NOMO-1 treated with DMSO at 0.1 percent for 48 hours (cell line): Measurements from ENCODE around the gene STK39.
A peak's percentile ranks its signal among the peaks of the same experiment; 100 is the strongest.
"Not testable (repeated sequence)": the region's sequence is repeated elsewhere in the genome, so short reads cannot be mapped to it uniquely, and the experiment has no call there.

Experiments
- DNase-seq: peaks from one replicate; lab custom pipeline; 2025; ENCODE audit not compliant: unreplicated experiment; lab: John Stamatoyannopoulos, UW

Gene STK39

DNA sequence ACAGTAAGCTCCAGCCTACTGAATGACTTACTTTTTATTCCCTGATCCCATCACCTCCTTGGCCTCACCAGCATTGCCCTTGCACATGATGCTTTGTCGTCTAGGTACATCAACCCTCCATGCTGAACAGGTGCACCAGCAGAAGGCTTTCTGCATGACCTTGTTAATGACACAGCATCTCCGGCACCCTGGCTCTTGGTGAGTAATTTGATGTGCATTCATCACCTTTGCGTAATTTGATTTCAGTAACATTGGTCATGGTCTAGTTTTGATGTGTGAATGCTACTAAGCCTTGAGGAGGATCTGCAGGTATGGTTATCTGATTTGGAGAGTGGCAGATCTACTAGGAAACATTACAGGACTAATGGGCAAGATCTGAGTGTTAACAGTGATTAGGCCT is 103.6 kb downstream of the STK39 start:
- DNase-seq = no peak

GRCh38 chr2:168140892-168141291 is 106.5 kb downstream of the STK39 start:
- DNase-seq = no peak

GRCh38 chr2:168139852-168140251 is 107.5 kb downstream of the STK39 start:
- no peak for DNase-seq

GRCh38 chr2:168138901-168139300 is 108.5 kb downstream of the STK39 start:
- DNase-seq = no peak

GRCh38 chr2:168138374-168138773 is 109.0 kb downstream of the STK39 start:
- no peak for DNase-seq

GRCh38 chr2:168137510-168138180 is 109.8 kb downstream of the STK39 start:
- no peak for DNase-seq

DNA sequence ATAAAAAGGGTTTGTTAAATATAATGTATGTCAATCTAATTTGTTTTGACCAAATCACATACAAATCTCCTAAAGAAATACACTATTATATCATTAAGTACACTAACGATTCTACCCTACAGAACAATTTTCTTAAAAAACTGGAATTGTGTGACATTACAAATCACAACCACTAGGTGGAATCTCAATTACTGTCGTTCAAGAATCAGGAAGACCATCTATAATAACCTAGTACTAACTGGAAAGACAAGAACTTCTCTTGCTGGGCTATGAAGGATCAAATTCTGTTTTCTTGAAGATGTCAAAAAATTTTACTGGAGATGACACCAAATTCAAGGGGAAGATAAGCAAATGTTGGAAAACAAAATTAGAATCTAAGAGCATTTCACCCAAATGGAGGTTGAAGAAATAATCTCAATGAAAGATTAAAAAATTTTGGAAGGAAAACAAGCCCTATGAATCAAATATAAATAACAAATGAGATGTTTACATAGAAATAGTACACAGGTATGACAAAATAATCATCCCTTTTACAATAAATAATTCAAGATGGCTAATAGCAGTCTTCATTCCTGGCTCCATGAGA is 110.9 kb downstream of the STK39 start:
- DNase-seq = peak; percentile 51

GRCh38 chr2:168135630-168136029 is 111.8 kb downstream of the STK39 start:
- DNase-seq = no peak

GRCh38 chr2:168135121-168135520 is 112.3 kb downstream of the STK39 start:
- no peak for DNase-seq

GRCh38 chr2:168134485-168134884 is 112.9 kb downstream of the STK39 start:
- DNase-seq = no peak

DNA sequence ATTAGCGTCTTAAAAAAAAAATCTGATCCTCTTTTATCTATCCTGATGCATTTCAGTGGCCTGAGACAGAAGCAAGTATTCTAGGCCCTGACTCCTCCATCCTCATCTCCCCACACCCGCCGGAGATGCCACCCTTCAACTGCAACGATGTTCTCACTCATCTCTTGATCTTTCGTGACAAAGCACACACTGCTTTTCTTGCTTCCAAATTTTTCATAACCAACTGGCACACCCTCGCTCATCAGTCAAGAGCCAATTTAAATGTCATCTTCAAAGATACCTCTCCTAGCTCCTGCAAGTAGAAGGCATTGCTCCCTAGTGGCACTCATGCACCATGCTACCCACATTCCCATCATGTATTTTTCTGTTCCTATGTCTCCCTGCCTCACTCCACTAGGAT is 115.0 kb downstream of the STK39 start:
- DNase-seq = no peak

- peak; percentile 52 for DNase-seq
These were observed 117.0 kb downstream of the STK39 start for GRCh38 chr2:168130346-168130745.

DNA sequence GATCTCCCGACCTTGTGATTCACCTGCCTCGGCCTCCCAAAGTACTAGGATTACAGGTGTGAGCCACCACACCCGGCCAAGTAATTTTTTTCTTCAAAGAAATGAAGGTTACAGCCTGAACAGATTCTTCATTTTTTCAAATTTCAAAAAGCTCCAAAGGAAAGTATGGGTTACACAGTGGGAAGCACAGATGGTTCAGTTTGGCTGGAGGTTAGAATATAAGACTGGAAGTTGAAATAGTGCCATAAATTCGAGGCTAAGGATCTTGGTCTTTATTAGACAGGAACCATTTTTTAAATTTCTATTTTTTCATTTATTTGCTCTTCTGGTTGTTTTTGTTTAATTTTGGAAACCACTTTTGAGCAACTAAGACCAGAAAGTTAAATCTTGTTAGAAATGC is 120.0 kb downstream of the STK39 start:
- no peak for DNase-seq

DNA sequence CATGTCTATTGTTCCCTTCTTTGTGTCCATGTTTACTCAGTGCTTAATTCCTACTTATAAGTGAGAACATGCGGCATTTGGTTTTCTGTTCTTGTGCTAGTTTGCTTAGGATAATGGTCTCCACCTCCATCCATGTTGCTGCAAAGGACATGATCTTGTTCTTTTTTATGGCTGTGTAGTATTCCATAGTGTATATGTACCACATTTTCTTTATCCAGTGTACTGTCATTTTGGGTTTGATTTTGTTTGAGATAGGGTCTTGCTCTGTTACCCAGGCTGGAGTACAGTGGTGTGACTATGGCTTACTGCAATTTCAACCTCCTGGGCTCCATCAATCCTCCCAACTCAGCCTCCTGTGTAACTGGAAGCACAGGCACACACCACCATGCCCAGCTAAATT is 125.2 kb downstream of the STK39 start:
- DNase-seq = not testable (repeated sequence)

DNA sequence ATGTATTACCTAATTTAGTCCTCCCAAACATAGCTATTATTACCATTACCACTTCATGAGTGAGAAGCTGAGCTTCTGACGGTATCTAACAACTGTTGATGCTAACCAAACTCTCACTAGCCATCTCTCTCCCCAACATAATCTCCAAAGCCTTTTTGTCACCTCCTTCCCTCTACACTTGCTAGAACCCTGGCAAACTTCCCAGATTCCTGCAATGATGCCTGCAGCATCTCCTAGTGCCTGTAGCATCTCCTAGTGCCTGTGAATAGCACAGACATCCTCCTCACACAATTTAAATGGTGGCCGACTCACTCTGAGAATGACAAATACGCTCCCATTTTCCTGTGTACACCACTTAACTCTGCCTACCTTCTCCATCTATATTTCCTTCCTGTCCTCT is 126.7 kb downstream of the STK39 start:
- no peak for DNase-seq

GRCh38 chr2:168120310-168120709 is 127.1 kb downstream of the STK39 start:
- no peak for DNase-seq

GRCh38 chr2:168119515-168120141 is 127.8 kb downstream of the STK39 start:
- peak; percentile 28 for DNase-seq

GRCh38 chr2:168118733-168119514 is 128.5 kb downstream of the STK39 start:
- DNase-seq = peak; percentile 66

DNA sequence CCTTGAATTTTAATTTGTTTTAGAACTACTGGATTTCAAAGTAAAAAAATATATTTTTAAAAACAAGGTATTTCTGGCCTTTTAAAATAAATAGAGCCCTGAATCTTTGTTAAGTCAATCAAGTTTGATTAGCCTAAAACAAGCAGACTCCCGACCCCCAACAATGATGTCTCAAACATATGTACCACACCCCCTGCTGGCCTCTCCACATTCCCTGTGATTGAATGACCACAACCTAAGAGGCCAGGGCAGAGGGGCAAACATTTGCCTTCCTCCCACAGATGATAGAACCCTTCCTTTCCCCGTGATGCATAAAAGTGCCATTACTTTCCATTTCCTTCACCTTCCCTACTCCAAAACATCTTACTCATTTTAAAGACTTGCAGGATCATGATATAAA is 130.9 kb downstream of the STK39 start:
- DNase-seq = no peak

GRCh38 chr2:168114619-168115018 is 132.8 kb downstream of the STK39 start:
- no peak for DNase-seq

DNA sequence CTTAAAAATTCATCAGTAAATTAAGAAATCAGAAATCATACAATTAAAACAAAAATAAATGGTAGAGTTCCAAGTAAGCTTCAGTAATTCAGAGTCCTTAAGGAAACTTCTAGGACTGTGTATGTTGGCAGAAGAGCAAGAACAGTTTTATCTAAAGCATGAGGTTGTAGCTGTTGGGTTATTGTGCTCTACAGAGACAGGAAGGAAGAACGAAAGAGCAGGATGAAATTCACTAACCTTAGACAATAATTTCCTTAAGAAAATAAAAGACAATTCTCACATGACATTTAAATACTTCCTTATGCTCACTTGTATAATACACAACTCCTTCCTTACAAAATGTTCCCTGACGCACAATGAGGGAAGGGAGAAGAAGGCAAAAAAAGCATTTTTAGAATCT is 133.4 kb downstream of the STK39 start:
- no peak for DNase-seq

DNA sequence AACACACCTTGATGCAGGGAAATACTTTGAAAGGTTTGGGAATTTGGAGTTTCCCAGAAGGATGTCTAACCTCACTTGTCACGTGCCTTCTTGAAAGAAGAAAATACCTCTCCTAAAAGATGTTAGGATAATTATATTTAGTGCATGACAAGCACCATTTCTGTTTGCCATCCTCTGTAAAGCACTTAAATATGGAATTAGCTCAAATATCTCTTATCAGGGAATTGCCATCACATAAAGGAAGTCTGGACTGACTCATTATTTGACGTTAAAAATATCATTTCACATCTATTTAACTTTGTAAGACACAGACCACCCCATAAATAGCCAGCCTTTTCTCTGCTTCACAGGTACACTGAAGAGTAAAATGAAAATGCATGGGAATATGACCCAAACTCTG is 140.1 kb downstream of the STK39 start:
- DNase-seq = no peak
